ENCODE data around the gene CDC14A.

The CDC14A gene

DNA sequence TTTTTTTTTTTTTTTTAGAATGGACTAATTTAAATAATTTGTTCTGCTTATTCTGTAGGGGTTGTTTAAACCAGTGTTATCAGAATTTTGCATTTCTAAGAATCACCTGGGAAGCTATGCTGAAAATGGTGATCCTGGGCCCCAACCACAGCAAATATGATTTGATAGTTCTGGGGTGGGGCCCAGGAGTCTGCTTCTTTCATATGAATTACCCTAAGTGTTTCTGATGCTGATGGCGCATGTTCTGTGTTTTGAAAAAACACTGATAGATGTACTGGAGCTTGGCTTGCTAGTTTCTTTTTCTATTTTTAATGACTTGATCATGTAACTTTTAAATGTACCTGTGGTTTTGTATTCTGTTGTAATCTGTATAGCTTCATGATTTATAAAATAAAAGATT lies 89.3 kb downstream of the CDC14A start:
- TF ChIP-seq CTCF (IDR thresholded peaks at IDR 0.05; ENCODE audit: low read depth, low read length, missing control alignments) = no peak
- no peak for DNase-seq (ENCODE audit: low read depth)
- H3K4me3 ChIP-seq (ENCODE audit: low read depth, low read length) = no peak overlapping the region

GRCh38 chr1:100443811-100444571 lies 91.7 kb downstream of the CDC14A start:
- peak; percentile 22 for DNase-seq (ENCODE audit: low read depth)
- H3K4me3 ChIP-seq (ENCODE audit: low read depth, low read length) = no peak overlapping the region
- TF ChIP-seq CTCF (IDR thresholded peaks at IDR 0.05; ENCODE audit: low read depth, low read length, missing control alignments) = no peak

GRCh38 chr1:100445565-100445964 lies 93.3 kb downstream of the CDC14A start:
- H3K4me3 ChIP-seq (ENCODE audit: low read depth, low read length) = no peak overlapping the region
- no peak for TF ChIP-seq CTCF (IDR thresholded peaks at IDR 0.05; ENCODE audit: low read depth, low read length, missing control alignments)
- DNase-seq (ENCODE audit: low read depth) = no peak

DNA sequence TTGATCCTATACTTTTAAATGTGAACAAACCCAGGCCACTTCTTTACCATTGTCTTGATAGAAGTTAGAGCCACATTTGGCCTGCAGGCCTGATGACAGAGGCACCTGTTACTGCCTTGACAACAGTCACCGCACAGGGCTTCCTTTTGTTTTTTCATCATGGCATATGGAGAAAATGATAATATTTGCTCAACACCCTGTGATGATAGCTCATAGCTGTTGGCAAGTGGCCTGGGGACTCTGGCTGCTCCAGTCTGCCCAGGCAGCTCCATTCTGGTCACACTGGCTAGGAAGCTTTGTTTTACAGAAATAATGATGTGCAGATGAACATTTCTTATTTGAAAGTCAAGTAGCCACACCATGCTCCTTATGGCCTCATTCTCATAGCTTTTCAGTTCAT lies 96.1 kb downstream of the CDC14A start:
- H3K4me3 ChIP-seq (ENCODE audit: low read depth, low read length) = no peak overlapping the region
- no peak for DNase-seq (ENCODE audit: low read depth)
- no peak for TF ChIP-seq CTCF (IDR thresholded peaks at IDR 0.05; ENCODE audit: low read depth, low read length, missing control alignments)

- no peak overlapping the region for H3K4me3 ChIP-seq (ENCODE audit: low read depth, low read length)
- DNase-seq (ENCODE audit: low read depth) = no peak
- TF ChIP-seq CTCF (IDR thresholded peaks at IDR 0.05; ENCODE audit: low read depth, low read length, missing control alignments) = no peak
Observed at GRCh38 chr1:100449477-100449876, 97.2 kb downstream of the CDC14A start.

DNA sequence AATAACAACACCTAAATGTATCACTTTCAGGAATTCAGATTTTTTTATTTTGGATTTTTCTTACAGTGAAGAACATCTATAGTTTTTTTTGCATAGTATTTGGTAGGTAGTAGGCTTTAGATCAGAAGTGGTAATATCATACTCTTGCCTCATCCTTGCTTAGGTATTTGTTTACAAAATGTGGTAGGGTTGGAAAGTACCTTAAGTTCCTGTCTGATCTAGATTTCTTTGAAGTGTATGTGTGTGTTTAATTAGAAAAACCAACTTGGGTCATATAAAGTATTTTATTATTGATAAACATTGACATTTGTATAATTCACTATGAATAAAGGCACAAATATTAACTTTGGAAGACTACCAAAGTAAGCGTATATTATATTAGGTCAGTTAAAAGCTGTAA lies 100.3 kb downstream of the CDC14A start:
- no peak for TF ChIP-seq CTCF (IDR thresholded peaks at IDR 0.05; ENCODE audit: low read depth, low read length, missing control alignments)
- no peak overlapping the region for H3K4me3 ChIP-seq (ENCODE audit: low read depth, low read length)
- no peak for DNase-seq (ENCODE audit: low read depth)

- peak; percentile 17 for TF ChIP-seq CTCF (IDR thresholded peaks at IDR 0.05; ENCODE audit: low read depth, low read length, missing control alignments)
- H3K4me3 ChIP-seq (ENCODE audit: low read depth, low read length) = no peak overlapping the region
- no peak for DNase-seq (ENCODE audit: low read depth)
Observed at GRCh38 chr1:100455478-100456072, 103.3 kb downstream of the CDC14A start.

Data from GM12864 (cell line).